GM12878 (cell line): ENCODE results near the gene CNN1. TPM values are rescaled to one million over a fixed set of nuclear protein-coding genes. Genes with fewer than 3 reads are reported as not detected.

ENCODE experiments used
- ATAC-seq: fragments of 200-7000 bp; cut with Tn5 transposase; 3 replicates; pipeline ENCODE4 v1.9.1; 2020; ENCODE audit warnings: mild to moderate bottlenecking, moderate library complexity
- BruUV-seq: library from RNA; stranded (reverse); fragments of 400-500 nt; replicated peaks from 2 replicates; lab custom pipeline; 2021; lab: Mats Ljungman, UMichigan
- CTCF ChIA-PET: fragments of 300-600 bp; sonication (Branson Sonifier 250); formaldehyde crosslinking; extraction: SDS; loops from one replicate; lab custom pipeline; 2021; ENCODE audit warnings: inconsistent platforms; lab: Yijun Ruan, JAX
- POLR2A ChIA-PET: fragments of 350-600 bp; formaldehyde crosslinking; extraction: SDS; loops from one replicate; lab custom pipeline; 2021; ENCODE audit warnings: inconsistent platforms; lab: Charles Lee
- RAD21 ChIA-PET: fragments of 300-600 bp; sonication (Branson Sonifier 250); formaldehyde crosslinking; loops from one replicate; lab custom pipeline; 2023; ENCODE audit warnings: antibody characterized with exemption; ENCODE audit not compliant: unreplicated experiment; lab: Charles Lee
- SMC1A ChIA-PET: fragments of 300-600 bp; sonication (Branson Sonifier 250); formaldehyde crosslinking; loops from one replicate; lab custom pipeline; 2023; ENCODE audit not compliant: unreplicated experiment, uncharacterized antibody; lab: Charles Lee
- DNase-seq: peaks from one replicate; pipeline ENCODE4 v3.0.0-alpha.2; 2011; ENCODE audit warnings: low read depth, low spot score
- FAIRE-seq: peaks from 3 replicates; lab custom pipeline; 2011; peaks lifted over from hg19 to GRCh38; lab: Jason Lieb, UNC
- H2AFZ ChIP-seq: 2 replicates; pipeline ENCODE4 v1.6.0; 2011; ENCODE audit warnings: low read depth, low read length, control low read depth; ENCODE audit not compliant: control insufficient read depth
- H3K27ac ChIP-seq: 2 replicates; pipeline ENCODE4 v1.5.1; 2011; ENCODE audit warnings: control low read depth; ENCODE audit not compliant: control insufficient read depth, insufficient read depth
- H3K27me3 ChIP-seq, 2 experiments: replicated peaks in 1 of 2; 2 replicates each; pipeline versions ENCODE4 v1.6.0 to v1.6.1; 2011; ENCODE audit warnings: low read length in 1 of 2; ENCODE audit not compliant: control insufficient read depth in 2 of 2, insufficient read depth in 2 of 2
- H3K36me3 ChIP-seq, 2 experiments: 2 replicates each; pipeline ENCODE4 v1.5.1; 2011; ENCODE audit warnings: low read length in 1 of 2; ENCODE audit not compliant: control insufficient read depth in 2 of 2, insufficient read depth in 2 of 2
- H3K4me1 ChIP-seq: 2 replicates; pipeline ENCODE4 v1.6.1; 2011; ENCODE audit warnings: mild to moderate bottlenecking, low read length, moderate library complexity, mixed read lengths; ENCODE audit not compliant: control insufficient read depth, insufficient read depth
- H3K4me2 ChIP-seq: 2 replicates; pipeline ENCODE4 v1.6.0; 2011; ENCODE audit warnings: control low read depth; ENCODE audit not compliant: control insufficient read depth, insufficient read depth
- H3K4me3 ChIP-seq: fragments of 200-600 bp; sonication (generic); 2 replicates; pipeline ENCODE4 v1.5.1; 2016
- H3K79me2 ChIP-seq: 2 replicates; pipeline ENCODE4 v1.6.0; 2011; ENCODE audit warnings: low read length; ENCODE audit not compliant: control insufficient read depth, insufficient read depth
- H3K9ac ChIP-seq: 2 replicates; pipeline ENCODE4 v1.8.0; 2011; ENCODE audit warnings: low read length, control low read depth, mixed read lengths; ENCODE audit not compliant: control insufficient read depth, insufficient read depth
- H3K9me3 ChIP-seq: replicated peaks from 3 replicates; pipeline ENCODE4 v1.5.1; 2011; ENCODE audit warnings: mild to moderate bottlenecking, low read length; ENCODE audit not compliant: control insufficient read depth, insufficient read depth
- H4K20me1 ChIP-seq: 2 replicates; pipeline ENCODE4 v1.6.0; 2011; ENCODE audit not compliant: control insufficient read depth, insufficient read depth
- CHD2 ChIP-seq: IDR thresholded peaks from 2 replicates; pipeline ENCODE4 v1.6.1; 2011; ENCODE audit warnings: low read depth, low read length, improper control_type of control experiment, borderline replicate concordance
- EGR1 ChIP-seq, 2 experiments: IDR thresholded peaks; 1 replicate in 1 of 2; 2 replicates in 1 of 2; pipeline ENCODE4 v1.6.1; 2011 to 2012; ENCODE audit warnings: low read depth in 2 of 2, low read length in 2 of 2, borderline replicate concordance in 1 of 2, mild to moderate bottlenecking in 1 of 2, moderate library complexity in 1 of 2
- IKZF2 ChIP-seq, 2 experiments: fragments of 450-650 bp; IDR thresholded peaks; 2 replicates each; pipeline ENCODE4 v1.6.1; 2017; ENCODE audit warnings: mild to moderate bottlenecking in 2 of 2, moderate library complexity in 2 of 2
- KLF5 ChIP-seq: fragments of 450-650 bp; IDR thresholded peaks from 2 replicates; pipeline ENCODE4 v1.6.1; 2014; ENCODE audit warnings: mild to moderate bottlenecking; ENCODE audit not compliant: partially characterized antibody
- MXI1 ChIP-seq: fragments of 150-350 bp; IDR thresholded peaks from 2 replicates; pipeline ENCODE4 v1.6.1; 2011; ENCODE audit warnings: low read depth, mild to moderate bottlenecking, inconsistent platforms, low read length, improper control_type of control experiment
- NBN ChIP-seq: fragments of 450-650 bp; IDR thresholded peaks from 2 replicates; pipeline ENCODE4 v1.6.1; 2016
- NFYA ChIP-seq: IDR thresholded peaks from 2 replicates; pipeline ENCODE4 v1.6.1; 2011; ENCODE audit warnings: low read depth, mild to moderate bottlenecking, low read length, improper control_type of control experiment, borderline replicate concordance
- NR2C1 ChIP-seq: fragments of 450-650 bp; IDR thresholded peaks from 2 replicates; pipeline ENCODE4 v1.6.1; 2017; ENCODE audit warnings: antibody characterized with exemption, mild to moderate bottlenecking, moderate library complexity
- PAX8 ChIP-seq: fragments of 450-650 bp; IDR thresholded peaks from 2 replicates; pipeline ENCODE4 v1.6.1; 2017; ENCODE audit warnings: mild to moderate bottlenecking, moderate library complexity
- PKNOX1 ChIP-seq: fragments of 450-650 bp; IDR thresholded peaks from 2 replicates; pipeline ENCODE4 v1.6.1; 2016; ENCODE audit warnings: mild to moderate bottlenecking
- PML ChIP-seq: IDR thresholded peaks from 2 replicates; pipeline ENCODE4 v1.6.1; 2012; ENCODE audit warnings: low read length, inconsistent platforms
- POU2F2 ChIP-seq: IDR thresholded peaks from 3 replicates; pipeline ENCODE4 v1.6.1; 2011; ENCODE audit warnings: low read depth, mild to moderate bottlenecking, low read length, borderline replicate concordance
- SIN3A ChIP-seq: IDR thresholded peaks from 2 replicates; pipeline ENCODE4 v1.6.1; 2012; ENCODE audit warnings: low read depth, low read length, improper control_type of control experiment
- SMAD5 ChIP-seq: IDR thresholded peaks from 2 replicates; pipeline ENCODE4 v1.6.1; 2016; ENCODE audit warnings: antibody characterized with exemption, low read depth
- SMARCA5 ChIP-seq: fragments of 450-650 bp; IDR thresholded peaks from 2 replicates; pipeline ENCODE4 v1.6.1; 2017; ENCODE audit warnings: mild to moderate bottlenecking
- SP1 ChIP-seq: IDR thresholded peaks from one replicate; pipeline ENCODE4 v1.6.1; 2011; ENCODE audit warnings: low read depth, low read length
- SRF ChIP-seq, 2 experiments: IDR thresholded peaks; 2 replicates each; pipeline ENCODE4 v1.6.1; 2011; ENCODE audit warnings: low read depth in 2 of 2, low read length in 2 of 2, mild to moderate bottlenecking in 1 of 2, moderate library complexity in 1 of 2
- SUPT20H ChIP-seq: IDR thresholded peaks from 2 replicates; pipeline ENCODE4 v1.6.1; 2011; ENCODE audit warnings: low read depth, mild to moderate bottlenecking, low read length, moderate library complexity, borderline replicate concordance; ENCODE audit not compliant: control insufficient read depth
- TCF7 ChIP-seq: IDR thresholded peaks from 2 replicates; pipeline ENCODE4 v1.6.1; 2014; ENCODE audit warnings: antibody characterized with exemption, borderline replicate concordance
- YY1 ChIP-seq: IDR thresholded peaks from 2 replicates; pipeline ENCODE4 v1.6.1; 2011; ENCODE audit warnings: low read depth, mild to moderate bottlenecking, low read length
- ZNF274 ChIP-seq: IDR thresholded peaks from one replicate; pipeline ENCODE4 v1.8.0; 2011; ENCODE audit not compliant: insufficient read length, insufficient read depth
- ZZZ3 ChIP-seq: IDR thresholded peaks from 2 replicates; pipeline ENCODE4 v1.6.1; 2011; ENCODE audit warnings: low read depth; ENCODE audit not compliant: control insufficient read depth, insufficient read length
- WGBS: methylation state at CpG from one replicate; pipeline ENCODE4 v1.1.6; 2016; ENCODE audit warnings: low lambda C conversion rate; ENCODE audit not compliant: insufficient replicate concordance, insufficient coverage; ENCODE audit errors: missing lambda C conversion rate; 5-methylcytosine and 5-hydroxymethylcytosine counted together
- in situ Hi-C: fragments of 300-500 bp; cut with MboI; formaldehyde crosslinking; loops from 9 replicates; pipeline ENCODE4 v1.14.3; 2018; ENCODE audit warnings: mixed read lengths
- intact Hi-C: fragments of 100-400 bp; cut with micrococcal nuclease; formaldehyde crosslinking; loops from one replicate; pipeline ENCODE4 v1.14.2; 2022; ENCODE audit not compliant: unreplicated experiment
- polyA plus RNA-seq, 11 experiments: library from polyadenylated mRNA; depleted of rRNA in 4 of 11; unstranded in 6 of 11; stranded (reverse) in 5 of 11; fragments of >200 nt; fragmentation: Nextera tagmentation in 4 of 11; fragmentation: Illumina TruSeq in 1 of 11; extraction: Ambion mirVana in 4 of 11; extraction: Trizol in 1 of 11; gene quantifications; 1 replicate in 1 of 11; 2 replicates in 10 of 11; pipeline versions ENCODE4 v1.2.1 to v1.2.3, GENCODE V29; 2011 to 2016; ENCODE audit warnings: inconsistent platforms in 2 of 11, missing spikeins in 2 of 11, low read depth in 1 of 11
- total RNA-seq, 4 experiments: library from RNA; depleted of rRNA in 3 of 4; stranded (reverse); fragments of >200 nt in 3 of 4; fragmentation: Illumina TruSeq in 1 of 4; extraction: Trizol in 1 of 4; gene quantifications; 2 replicates each; pipeline versions ENCODE4 v1.2.1 to v1.2.3, GENCODE V29; 2013 to 2021

CNN1 gene
- total and polyA plus RNA-seq, 10 of the 15 experiments (the other 5 are each of a cell fraction or from before 2014, with no cell fraction given), result 0.03 to 0.58 (median 0.22) TPM; not detected in 1

GRCh38 chr19:11558881-11559828 lies 20.5 kb downstream of the CNN1 start, which contains the start of gene ELOF1:
ELOF1 (minus strand) TSS chr19:11559230; CDS start chr19:11554347, 4,883 bp downstream.
- ChIA-PET POLR2A (interaction anchor here (0.6 to 6.8 kb wide), 16 partner anchors 10 to 369 kb away, joined by 3 to 94 read pairs (median 4); partner anchors contain the start of genes SWSAP1 and ZNF627), CTCF (interaction anchor here (0.8 to 9.1 kb wide), 16 partner anchors 9 to 273 kb away, joined by 3 to 225 read pairs (median 4); partner anchors contain the start of genes ECSIT and ZNF491), RAD21 (interaction anchor here (0.6 to 6.9 kb wide), 22 partner anchors 9 to 581 kb away, joined by 3 to 172 read pairs (median 3); partner anchors contain the start of genes ECSIT, SWSAP1 and ZNF20), SMC1A (interaction anchor here (0.8 to 8.5 kb wide), 9 partner anchors 9 to 77 kb away, joined by 3 to 215 read pairs (median 6); partner anchors contain the start of gene ACP5)
- peak; percentile 90 for ATAC-seq
- Histone ChIP-seq H3K4me2 (peak within 1 kb of the TSS; percentile 85), H3K27ac (peak within 1 kb of the TSS; percentile 58), H3K9ac (peak within 1 kb of the TSS; percentile 61), H3K9me3 (no peaks in the 10 kb centered on the region), H4K20me1 (no peaks in the 10 kb centered on the region), H3K79me2 (peaks cover 44% of the 10 kb centered on the region), H3K4me3 (peak within 1 kb of the TSS; percentile 94), H3K4me1 (peaks cover 5% of the 10 kb centered on the region), H3K36me3 (no peaks in the 10 kb centered on the region; a peak in 2 of 4 replicates), H2AFZ (peak within 1 kb of the TSS; percentile 87), H3K27me3 (no peaks in the 10 kb centered on the region)
- DNase-seq, result peak; percentile 96
- in situ Hi-C loops, result no loop called here
- intact Hi-C loops, result no loop called here
- TSS peak; percentile 98 for BruUV-seq
- 2% methylated on average over 53 of the region's 57 CpGs for WGBS
- FAIRE-seq, result peak; percentile 85
- TF ChIP-seq POU2F2 (peak; percentile 81), SRF (IDR thresholded peaks at IDR 0.05; ENCODE audit: low read depth in 2 of 2, low read length in 2 of 2) (0 out of 4 replicates have a peak, but pooled peaks of 1 of the 2 experiments have one; percentile 5), NFYA (no peak), NR2C1 (no peak), YY1 (peak; percentile 54; the same call in 1 of the 2 replicates), KLF5 (peak; percentile 47), CHD2 (peak; percentile 52; the same call in 1 of the 2 replicates), SP1 (peak; percentile 6), SUPT20H (no peak), SMAD5 (peak; percentile 76; the same call in 1 of the 2 replicates), MXI1 (peak; percentile 74), NBN (no peak), PKNOX1 (peak; percentile 60; the same call in 1 of the 2 replicates), SIN3A (peak; percentile 92), SMARCA5 (no peak), EGR1 (IDR thresholded peaks at IDR 0.05; ENCODE audit: borderline replicate concordance in 1 of 2, low read depth in 2 of 2, low read length in 2 of 2) (peak in 1 of 2 experiments; percentile 86; a peak in 2 of 3 replicates), IKZF2 (IDR thresholded peaks at IDR 0.05) (peak; percentile 27 to 29; a peak in 2 of 4 replicates), PML (peak; percentile 89), PAX8 (peak; percentile 51; the same call in 1 of the 2 replicates), TCF7 (no peak), ZZZ3 (no peak), ZNF274 (no peak)
